Neuronal stem cell (in vitro differentiated cells): ENCODE measurements around the gene TP73.

Experiments used
- DNase-seq: peaks from one replicate; pipeline ENCODE4 v3.0.0-alpha.2; 2013; ENCODE audit warnings: low spot score
- H2AFZ ChIP-seq: one replicate; pipeline ENCODE4 v1.6.1; 2013; ENCODE audit warnings: mild to moderate bottlenecking, low read length, inconsistent platforms
- H2AK5ac ChIP-seq: 2 replicates; pipeline ENCODE4 v1.6.1; 2013; ENCODE audit warnings: low read depth, mild to moderate bottlenecking, inconsistent platforms, low read length, moderate library complexity, mixed read lengths
- H2BK120ac ChIP-seq: 2 replicates; pipeline ENCODE4 v1.6.1; 2013; ENCODE audit warnings: low read depth, mild to moderate bottlenecking, inconsistent platforms, low read length, moderate library complexity, mixed read lengths
- H2BK12ac ChIP-seq: one replicate; pipeline ENCODE4 v1.6.1; 2013; ENCODE audit warnings: low read length, inconsistent platforms
- H2BK15ac ChIP-seq: 2 replicates; pipeline ENCODE4 v1.6.1; 2013; ENCODE audit warnings: mild to moderate bottlenecking, low read length, inconsistent platforms, mixed read lengths
- H2BK5ac ChIP-seq: one replicate; pipeline ENCODE4 v1.6.1; 2013; ENCODE audit warnings: inconsistent platforms, mild to moderate bottlenecking, low read length, moderate library complexity
- H3K14ac ChIP-seq: one replicate; pipeline ENCODE4 v1.6.1; 2013; ENCODE audit warnings: low read length, inconsistent platforms
- H3K18ac ChIP-seq: 2 replicates; pipeline ENCODE4 v1.6.1; 2013; ENCODE audit warnings: low read length, inconsistent platforms
- H3K23ac ChIP-seq: 2 replicates; pipeline ENCODE4 v1.6.1; 2013; ENCODE audit warnings: low read depth, mild to moderate bottlenecking, mixed read lengths, low read length, inconsistent platforms; ENCODE audit not compliant: poor library complexity
- H3K27ac ChIP-seq: replicated peaks from 3 replicates; pipeline ENCODE4 v1.5.1; 2013; ENCODE audit warnings: low read length, inconsistent platforms
- H3K27me3 ChIP-seq, 3 experiments: 2 replicates each; pipeline ENCODE4 v1.6.1; 2013; ENCODE audit warnings: low read length in 3 of 3, mild to moderate bottlenecking in 2 of 3, inconsistent platforms in 1 of 3, low read depth in 1 of 3, mixed read lengths in 1 of 3, moderate library complexity in 1 of 3; ENCODE audit not compliant: control insufficient read depth in 3 of 3, insufficient read depth in 3 of 3
- H3K36me3 ChIP-seq, 2 donors: replicated peaks in 1 of 2; 2 replicates each; pipeline ENCODE4 v1.6.1; 2013; ENCODE audit warnings: low read length in 2 of 2; ENCODE audit not compliant: control insufficient read depth in 2 of 2, insufficient read depth in 2 of 2
- H3K4ac ChIP-seq: 2 replicates; pipeline ENCODE4 v1.6.1; 2013; ENCODE audit warnings: inconsistent platforms, mild to moderate bottlenecking, low read length, moderate library complexity
- H3K4me1 ChIP-seq, 2 donors: 1 replicate in 1 of 2; 2 replicates in 1 of 2; pipeline ENCODE4 v1.6.1; 2013; ENCODE audit warnings: low read length in 2 of 2, low read depth in 1 of 2; ENCODE audit not compliant: control insufficient read depth in 2 of 2, insufficient read depth in 1 of 2
- H3K4me2 ChIP-seq: one replicate; pipeline ENCODE4 v1.6.1; 2013; ENCODE audit warnings: mild to moderate bottlenecking, low read length, inconsistent platforms; ENCODE audit not compliant: insufficient read depth, poor library complexity, severe bottlenecking
- H3K4me3 ChIP-seq, 2 donors: 2 replicates each; pipeline ENCODE4 v1.5.1; 2013; ENCODE audit warnings: low read length in 2 of 2, mild to moderate bottlenecking in 2 of 2, inconsistent platforms in 1 of 2, moderate library complexity in 1 of 2
- H3K79me1 ChIP-seq: one replicate; pipeline ENCODE4 v1.6.1; 2013; ENCODE audit warnings: low read depth, mild to moderate bottlenecking, inconsistent platforms, low read length, moderate library complexity
- H3K9ac ChIP-seq: one replicate; pipeline ENCODE4 v1.6.1; 2013; ENCODE audit warnings: mild to moderate bottlenecking, low read depth, low read length, inconsistent platforms; ENCODE audit not compliant: poor library complexity
- H3K9me3 ChIP-seq, 2 donors: replicated peaks in 1 of 2; 2 replicates each; pipeline versions ENCODE3 to v1.6.1; 2013; ENCODE audit warnings: low read length in 2 of 2, mild to moderate bottlenecking in 2 of 2, inconsistent platforms in 1 of 2, low read depth in 1 of 2, mixed read lengths in 1 of 2, moderate library complexity in 1 of 2; ENCODE audit not compliant: control insufficient read depth in 2 of 2, insufficient read depth in 1 of 2
- H4K8ac ChIP-seq: one replicate; pipeline ENCODE4 v1.6.1; 2013; ENCODE audit warnings: low read depth, mild to moderate bottlenecking, inconsistent platforms, low read length, moderate library complexity
- H4K91ac ChIP-seq: one replicate; pipeline ENCODE4 v1.6.1; 2013; ENCODE audit warnings: low read length, low read depth, mild to moderate bottlenecking, inconsistent platforms; ENCODE audit not compliant: poor library complexity
- WGBS, 2 donors: extraction: QIAGEN DNeasy Blood & Tissue Kit; methylation state at CpG; one replicate each; pipeline ENCODE4 v1.1.7; 2013; ENCODE audit warnings: missing lambda C conversion rate in 2 of 2, mixed read lengths in 1 of 2; ENCODE audit not compliant: insufficient read length in 2 of 2, insufficient replicate concordance in 1 of 2; ENCODE audit errors: extremely low coverage in 2 of 2; 5-methylcytosine and 5-hydroxymethylcytosine counted together

The TP73 gene

DNA sequence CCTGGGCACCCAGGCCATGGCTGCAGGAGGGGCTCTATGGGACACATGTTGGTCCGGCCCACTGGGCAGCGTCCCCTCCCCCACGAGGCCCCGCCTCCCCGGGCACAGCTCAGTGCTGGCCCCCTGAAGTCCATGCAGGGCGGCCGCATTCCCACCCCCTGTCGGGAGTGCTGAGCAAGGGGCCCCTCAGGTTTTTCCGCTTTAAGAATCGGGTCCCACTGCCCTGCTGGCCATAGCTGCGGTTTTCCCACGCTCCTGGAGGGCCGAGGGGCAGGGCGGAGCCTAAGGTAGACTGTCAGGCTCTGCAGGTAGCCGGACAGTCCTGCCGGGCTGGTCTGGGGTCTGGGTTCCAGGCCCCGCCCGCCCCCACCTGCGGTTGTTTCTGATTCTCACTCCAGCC is 56.5 kb downstream of the TP73 start:
- Histone ChIP-seq H2AFZ (no peak overlapping the region), H3K27me3 (peaks cover 0 to 92% (median 18%) of the 10 kb centered on the region in 3 experiments), H3K36me3 (no peaks in the 10 kb centered on the region), H3K18ac (peak overlapping the region; percentile 71), H3K4me3 (no peak overlapping the region), H2BK15ac (no peak overlapping the region), H4K91ac (no peak overlapping the region), H3K23ac (no peak overlapping the region), H2AK5ac (peak overlapping the region; percentile 89), H3K9ac (no peak overlapping the region), H3K14ac (no peak overlapping the region), H2BK120ac (no peak overlapping the region), H3K4me2 (peak overlapping the region; percentile 40), H3K4me1 (peaks cover under 1 to 10% of the 10 kb centered on the region in 2 donors), H2BK5ac (no peak overlapping the region), H3K27ac (no peak overlapping the region), H4K8ac (no peak overlapping the region), H3K4ac (peak overlapping the region; percentile 37), H3K9me3 (no peaks in the 10 kb centered on the region), H3K79me1 (peaks cover 2% of the 10 kb centered on the region), H2BK12ac (no peak overlapping the region)
- no peak for DNase-seq
- no CpG with 5 or more reads among the region's 19 CpGs for WGBS, 2 donors

DNA sequence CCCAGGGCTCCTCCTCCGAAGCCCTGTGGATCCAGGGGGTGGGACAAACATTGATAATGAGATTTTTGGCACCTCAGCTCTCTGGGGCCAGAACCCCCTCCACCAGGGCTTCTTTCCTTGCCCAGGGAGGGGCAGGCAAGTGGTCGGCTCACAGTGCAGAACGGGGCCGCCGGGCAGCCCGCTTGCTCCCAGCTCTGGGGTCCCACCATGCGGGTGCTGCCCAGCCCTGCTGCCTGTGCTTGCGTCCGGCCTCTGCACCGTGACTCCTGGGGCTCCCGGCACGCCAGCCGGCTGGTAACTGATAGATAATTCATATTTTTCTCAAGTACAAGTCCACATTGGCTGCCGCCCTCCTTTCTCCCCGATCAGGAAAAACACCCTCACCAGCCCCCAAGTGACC is 57.9 kb downstream of the TP73 start:
- Histone ChIP-seq H2AK5ac (peak overlapping the region; percentile 89), H3K23ac (no peak overlapping the region), H3K27me3 (peaks cover 0 to 91% (median 18%) of the 10 kb centered on the region in 3 experiments), H2BK15ac (no peak overlapping the region), H3K36me3 (no peaks in the 10 kb centered on the region), H2BK120ac (no peak overlapping the region), H3K4me3 (no peak overlapping the region), H4K8ac (no peak overlapping the region), H3K14ac (no peak overlapping the region), H4K91ac (no peak overlapping the region), H3K79me1 (peaks cover 2% of the 10 kb centered on the region), H3K9ac (no peak overlapping the region), H3K27ac (no peak overlapping the region), H3K9me3 (no peaks in the 10 kb centered on the region), H2BK5ac (no peak overlapping the region), H3K18ac (no peak overlapping the region), H3K4ac (no peak overlapping the region), H2AFZ (no peak overlapping the region), H3K4me1 (peaks cover 0 to 10% of the 10 kb centered on the region in 2 donors), H2BK12ac (no peak overlapping the region), H3K4me2 (no peak overlapping the region)
- no CpG with 5 or more reads among the region's 15 CpGs for WGBS, 2 donors
- DNase-seq, result no peak

DNA sequence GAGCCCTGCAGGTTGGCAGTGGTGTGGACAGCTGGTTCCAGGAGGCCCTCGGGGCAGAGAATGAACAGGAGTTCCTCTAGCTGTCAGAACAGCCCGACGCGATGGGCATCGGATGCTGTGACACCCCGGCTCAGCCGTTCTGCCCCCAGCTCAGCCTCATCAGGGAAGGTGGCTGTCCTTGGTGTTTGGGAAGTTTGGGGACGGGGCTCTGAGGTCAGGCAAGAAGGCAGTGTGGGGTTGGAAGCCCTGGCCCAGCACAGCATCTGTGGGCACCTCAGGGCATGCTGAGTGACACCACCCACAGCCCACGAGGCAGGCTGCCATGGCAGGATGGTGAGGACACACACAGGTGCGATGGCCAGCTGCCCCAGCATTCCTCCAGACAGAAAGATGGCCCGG is 59.1 kb downstream of the TP73 start:
- H3K27ac ChIP-seq, result no peak overlapping the region
- no peaks in the 10 kb centered on the region for H3K9me3 ChIP-seq
- H2BK15ac ChIP-seq, result peak overlapping the region; percentile 85
- peak overlapping the region; percentile 93 for H3K23ac ChIP-seq
- H3K18ac ChIP-seq, result peak overlapping the region; percentile 35
- H3K27me3 ChIP-seq, result peaks cover 0 to 97% (median 18%) of the 10 kb centered on the region in 3 experiments
- peaks cover 0 to 10% of the 10 kb centered on the region in 2 donors for H3K4me1 ChIP-seq
- no peaks in the 10 kb centered on the region for H3K36me3 ChIP-seq
- peak overlapping the region; percentile 47 for H2AK5ac ChIP-seq
- no peak overlapping the region for H3K14ac ChIP-seq
- no peak overlapping the region for H2BK5ac ChIP-seq
- H3K9ac ChIP-seq, result no peak overlapping the region
- H3K79me1 ChIP-seq, result peaks cover 2% of the 10 kb centered on the region
- H4K91ac ChIP-seq, result no peak overlapping the region
- H2BK120ac ChIP-seq, result no peak overlapping the region
- H3K4ac ChIP-seq, result peak overlapping the region; percentile 66
- no peak overlapping the region for H2BK12ac ChIP-seq
- WGBS, 2 donors, result no CpG with 5 or more reads among the region's 11 CpGs
- no peak for DNase-seq
- no peak overlapping the region for H2AFZ ChIP-seq
- H4K8ac ChIP-seq, result peak overlapping the region; percentile 48
- no peak overlapping the region for H3K4me2 ChIP-seq
- no peak overlapping the region for H3K4me3 ChIP-seq

DNA sequence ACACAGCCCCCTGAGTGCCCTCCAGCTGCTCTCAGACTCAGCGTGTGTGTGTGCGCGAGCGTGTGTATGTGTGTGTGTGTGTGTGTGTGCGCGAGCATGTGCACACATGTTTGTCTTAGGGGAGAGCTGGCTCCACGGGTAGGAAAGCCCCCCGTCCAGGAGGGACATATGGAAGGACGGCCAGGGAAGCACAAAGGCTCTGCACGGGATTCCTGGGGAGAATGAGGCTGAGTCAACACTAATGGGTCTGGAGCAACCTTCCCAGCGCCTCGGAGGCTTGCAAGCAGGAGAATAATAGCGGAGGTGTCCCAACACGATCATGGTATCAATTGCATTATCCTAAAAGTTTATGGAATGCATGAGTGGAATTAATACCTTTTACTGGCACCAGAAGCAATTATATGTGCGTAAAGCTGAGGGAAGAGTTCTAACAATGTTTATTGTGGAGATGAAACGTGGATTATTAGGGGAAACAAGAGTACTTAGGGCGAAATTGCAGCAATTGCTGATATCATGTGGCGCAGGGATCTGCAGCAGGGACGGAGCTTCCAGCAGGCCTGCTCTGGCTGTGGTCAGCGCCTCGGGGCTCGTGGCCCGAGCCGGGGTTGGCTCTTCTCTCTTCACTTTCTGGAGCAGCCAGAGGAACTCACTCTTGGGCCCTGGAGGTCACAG is 59.6 kb downstream of the TP73 start:
- H3K9me3 ChIP-seq, result no peaks in the 10 kb centered on the region
- 100% methylated on average over 1 of the region's 24 CpGs; no CpG with 5 or more reads in 1 of the 2 donors for WGBS, 2 donors
- H2AFZ ChIP-seq, result no peak overlapping the region
- H3K4me2 ChIP-seq, result no peak overlapping the region
- H2BK5ac ChIP-seq, result no peak overlapping the region
- peak overlapping the region; percentile 17 for H3K18ac ChIP-seq
- H4K8ac ChIP-seq, result peak overlapping the region; percentile 48
- peak overlapping the region; percentile 47 for H2AK5ac ChIP-seq
- peak overlapping the region; percentile 85 for H2BK15ac ChIP-seq
- H3K14ac ChIP-seq, result peak overlapping the region; percentile 56
- H3K4me1 ChIP-seq, result peaks cover 5 to 10% of the 10 kb centered on the region in 2 donors
- no peak overlapping the region for H3K4me3 ChIP-seq
- H3K4ac ChIP-seq, result no peak overlapping the region
- H3K27ac ChIP-seq, result no peak overlapping the region
- H3K79me1 ChIP-seq, result peaks cover 2% of the 10 kb centered on the region
- H3K27me3 ChIP-seq, result peaks cover 0 to 95% (median 18%) of the 10 kb centered on the region in 3 experiments
- peak overlapping the region; percentile 93 for H3K23ac ChIP-seq
- no peak overlapping the region for H4K91ac ChIP-seq
- no peaks in the 10 kb centered on the region for H3K36me3 ChIP-seq
- no peak overlapping the region for H2BK12ac ChIP-seq
- H2BK120ac ChIP-seq, result no peak overlapping the region
- no peak for DNase-seq
- H3K9ac ChIP-seq, result no peak overlapping the region
